Measurements from ENCODE around the gene MCL1.

The MCL1 gene

DNA sequence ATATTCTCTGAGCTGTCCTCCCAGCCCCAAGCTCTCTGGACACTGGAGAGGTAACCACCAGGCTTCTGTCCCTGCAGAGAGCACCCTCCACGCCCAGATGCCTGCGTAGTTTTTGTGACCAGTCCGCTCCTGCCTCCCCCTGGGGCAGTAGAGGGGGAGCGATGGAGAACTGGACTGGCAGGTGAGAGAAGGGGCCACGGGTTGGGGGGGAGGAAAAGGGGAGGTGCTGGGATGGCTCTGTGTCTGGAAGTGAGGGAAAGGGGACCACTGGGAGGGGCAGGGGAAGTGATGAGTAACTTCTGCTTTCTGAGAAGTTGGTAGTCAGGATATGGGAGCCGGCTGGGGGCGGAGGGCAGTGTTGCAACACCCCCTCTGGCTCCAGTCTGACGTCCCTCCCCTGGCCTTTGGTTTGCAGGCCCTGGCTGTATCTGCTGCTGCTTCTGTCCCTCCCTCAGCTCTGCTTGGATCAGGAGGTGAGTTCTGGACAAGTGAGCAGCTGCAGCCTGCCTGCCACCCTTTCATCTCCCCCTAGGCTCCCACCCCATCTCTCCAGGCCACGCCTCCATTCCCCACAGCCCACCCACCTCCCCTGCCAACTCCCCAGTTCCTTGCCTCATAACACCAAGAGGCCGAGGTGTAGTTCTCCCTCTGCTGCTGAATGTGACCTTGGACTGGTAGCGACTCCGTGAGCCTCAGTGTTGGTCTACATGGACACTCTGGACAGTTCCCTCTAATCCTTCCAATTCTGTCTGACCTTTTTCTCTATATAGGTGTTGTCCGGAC lies 27.1 kb downstream of the MCL1 start:
- H3K4me1 Mint-ChIP-seq = peaks cover 63% of the 10 kb centered on the region
- TF ChIP-seq, protein P1, sequence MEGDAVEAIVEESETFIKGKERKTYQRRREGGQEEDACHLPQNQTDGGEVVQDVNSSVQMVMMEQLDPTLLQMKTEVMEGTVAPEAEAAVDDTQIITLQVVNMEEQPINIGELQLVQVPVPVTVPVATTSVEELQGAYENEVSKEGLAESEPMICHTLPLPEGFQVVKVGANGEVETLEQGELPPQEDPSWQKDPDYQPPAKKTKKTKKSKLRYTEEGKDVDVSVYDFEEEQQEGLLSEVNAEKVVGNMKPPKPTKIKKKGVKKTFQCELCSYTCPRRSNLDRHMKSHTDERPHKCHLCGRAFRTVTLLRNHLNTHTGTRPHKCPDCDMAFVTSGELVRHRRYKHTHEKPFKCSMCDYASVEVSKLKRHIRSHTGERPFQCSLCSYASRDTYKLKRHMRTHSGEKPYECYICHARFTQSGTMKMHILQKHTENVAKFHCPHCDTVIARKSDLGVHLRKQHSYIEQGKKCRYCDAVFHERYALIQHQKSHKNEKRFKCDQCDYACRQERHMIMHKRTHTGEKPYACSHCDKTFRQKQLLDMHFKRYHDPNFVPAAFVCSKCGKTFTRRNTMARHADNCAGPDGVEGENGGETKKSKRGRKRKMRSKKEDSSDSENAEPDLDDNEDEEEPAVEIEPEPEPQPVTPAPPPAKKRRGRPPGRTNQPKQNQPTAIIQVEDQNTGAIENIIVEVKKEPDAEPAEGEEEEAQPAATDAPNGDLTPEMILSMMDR (IDR thresholded peaks at IDR 0.05) = no peak
- H3K27me3 Mint-ChIP-seq (ENCODE audit: low read depth, poor library complexity) = peaks cover 16% of the 10 kb centered on the region
- no peak for DNase-seq
- H3K36me3 Mint-ChIP-seq (ENCODE audit: low read depth) = no peaks in the 10 kb centered on the region
- no peaks in the 10 kb centered on the region for H3K9me3 Mint-ChIP-seq
- peak overlapping the region; percentile 51 for H3K27ac Mint-ChIP-seq
- no peak overlapping the region for H3K4me3 Mint-ChIP-seq

DNA sequence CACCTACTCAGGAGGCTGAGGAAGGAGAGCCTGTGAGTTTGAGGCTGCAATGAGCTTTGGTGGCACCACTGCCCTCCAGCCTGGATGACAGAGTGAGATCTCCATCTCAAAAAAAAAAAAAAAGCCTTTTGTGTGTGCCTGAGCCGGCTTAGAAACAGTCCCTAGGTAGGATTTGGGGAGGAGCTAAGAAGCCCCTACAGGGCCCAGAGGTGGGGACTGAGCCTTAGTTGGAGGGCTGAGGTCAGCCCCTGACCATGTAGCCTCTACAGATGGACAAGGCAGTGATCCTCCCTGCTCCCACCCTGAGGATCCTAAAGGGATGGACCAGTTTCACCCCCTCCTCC lies 27.7 kb downstream of the MCL1 start:
- H3K27ac Mint-ChIP-seq = no peak overlapping the region
- TF ChIP-seq, protein P1 (IDR thresholded peaks at IDR 0.05) = no peak
- peaks cover 20% of the 10 kb centered on the region for H3K27me3 Mint-ChIP-seq (ENCODE audit: low read depth, poor library complexity)
- H3K4me1 Mint-ChIP-seq = peaks cover 64% of the 10 kb centered on the region
- no peaks in the 10 kb centered on the region for H3K9me3 Mint-ChIP-seq
- DNase-seq = no peak
- H3K36me3 Mint-ChIP-seq (ENCODE audit: low read depth) = no peaks in the 10 kb centered on the region
- no peak overlapping the region for H3K4me3 Mint-ChIP-seq

DNA sequence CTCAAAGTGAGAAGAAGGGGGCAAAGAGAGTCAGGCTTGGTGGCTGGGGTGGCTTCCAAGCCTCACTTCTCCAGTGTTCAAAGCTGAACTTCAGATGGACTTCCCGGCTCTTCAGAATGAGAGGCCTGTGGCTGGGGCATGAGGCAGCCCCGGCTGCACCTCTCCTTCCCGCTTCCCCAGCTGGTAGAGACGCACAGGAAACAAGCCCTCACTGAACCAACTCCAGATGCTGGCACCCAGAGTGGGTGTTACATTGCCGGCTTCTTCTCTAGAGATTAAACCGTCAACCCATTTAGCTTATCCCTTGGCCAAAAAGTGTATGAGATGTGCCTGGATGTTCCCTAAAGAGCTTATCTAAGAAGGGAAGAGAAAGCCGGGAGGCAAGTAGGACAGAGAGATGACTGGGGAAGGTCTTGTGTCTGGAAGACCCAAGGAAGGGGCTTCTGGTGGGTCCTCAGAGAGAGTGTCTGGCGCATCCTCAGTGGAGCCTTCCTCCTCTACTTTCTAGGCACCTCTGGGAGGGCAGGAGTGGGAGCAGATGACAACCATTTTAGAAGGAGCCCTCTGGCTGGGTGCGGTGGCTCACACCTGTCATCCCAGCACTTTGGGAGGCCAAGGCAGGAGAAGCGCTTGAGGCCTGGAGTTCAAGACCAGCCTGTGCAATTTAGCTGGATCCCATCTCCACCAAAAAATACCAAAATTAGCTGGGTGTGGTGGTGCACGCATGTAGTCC lies 28.2 kb downstream of the MCL1 start:
- TF ChIP-seq, protein P1 (IDR thresholded peaks at IDR 0.05) = no peak
- peaks cover 64% of the 10 kb centered on the region for H3K4me1 Mint-ChIP-seq
- no peaks in the 10 kb centered on the region for H3K36me3 Mint-ChIP-seq (ENCODE audit: low read depth)
- H3K27ac Mint-ChIP-seq = peak overlapping the region; percentile 61
- H3K4me3 Mint-ChIP-seq = no peak overlapping the region
- H3K27me3 Mint-ChIP-seq (ENCODE audit: low read depth, poor library complexity) = peaks cover 20% of the 10 kb centered on the region
- no peak for DNase-seq
- no peaks in the 10 kb centered on the region for H3K9me3 Mint-ChIP-seq

DNA sequence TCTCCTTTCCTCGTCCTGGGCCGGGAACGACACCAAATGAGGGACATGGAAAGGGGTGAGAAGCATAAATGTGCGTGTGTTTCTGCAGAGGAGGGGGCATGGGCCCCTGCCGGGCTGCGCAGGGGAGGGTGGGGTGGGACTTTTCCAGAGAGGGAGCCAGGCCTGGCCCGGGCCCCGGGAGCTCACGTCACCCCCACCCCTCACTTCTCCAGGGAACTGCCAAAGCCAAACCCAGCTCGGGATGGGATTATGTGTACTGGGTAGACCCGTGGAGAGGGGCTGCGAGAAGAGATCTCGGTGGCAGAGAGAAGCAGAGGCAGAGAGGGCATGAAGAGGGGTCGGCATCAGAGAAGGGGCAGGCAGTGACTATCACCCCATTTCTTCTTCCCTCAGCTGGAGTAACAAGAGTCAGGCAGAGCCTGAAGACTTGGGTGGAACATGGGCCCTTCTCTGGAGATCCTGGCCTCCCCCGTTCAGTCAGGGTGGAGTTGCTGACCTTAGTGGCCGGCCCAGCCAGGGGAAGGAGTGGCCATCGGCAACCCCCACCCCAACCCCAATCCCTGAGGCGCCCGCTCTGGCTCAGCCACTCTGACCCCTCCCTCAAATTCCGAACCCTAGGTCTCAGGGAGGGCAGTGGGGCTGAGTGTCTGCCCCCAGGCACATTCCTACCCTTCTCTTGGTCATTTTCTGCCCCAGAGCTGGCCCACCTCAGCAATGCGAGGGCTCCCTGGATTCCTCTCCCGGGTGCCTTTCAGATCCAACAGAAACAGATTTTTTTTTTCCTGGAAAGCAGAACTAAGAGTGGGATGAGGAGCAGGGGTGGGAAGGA lies 29.0 kb downstream of the MCL1 start:
- Mint-ChIP-seq H3K4me3 (peak overlapping the region; percentile 78), H3K27ac (peak overlapping the region; percentile 61)
- no peak for DNase-seq

DNA sequence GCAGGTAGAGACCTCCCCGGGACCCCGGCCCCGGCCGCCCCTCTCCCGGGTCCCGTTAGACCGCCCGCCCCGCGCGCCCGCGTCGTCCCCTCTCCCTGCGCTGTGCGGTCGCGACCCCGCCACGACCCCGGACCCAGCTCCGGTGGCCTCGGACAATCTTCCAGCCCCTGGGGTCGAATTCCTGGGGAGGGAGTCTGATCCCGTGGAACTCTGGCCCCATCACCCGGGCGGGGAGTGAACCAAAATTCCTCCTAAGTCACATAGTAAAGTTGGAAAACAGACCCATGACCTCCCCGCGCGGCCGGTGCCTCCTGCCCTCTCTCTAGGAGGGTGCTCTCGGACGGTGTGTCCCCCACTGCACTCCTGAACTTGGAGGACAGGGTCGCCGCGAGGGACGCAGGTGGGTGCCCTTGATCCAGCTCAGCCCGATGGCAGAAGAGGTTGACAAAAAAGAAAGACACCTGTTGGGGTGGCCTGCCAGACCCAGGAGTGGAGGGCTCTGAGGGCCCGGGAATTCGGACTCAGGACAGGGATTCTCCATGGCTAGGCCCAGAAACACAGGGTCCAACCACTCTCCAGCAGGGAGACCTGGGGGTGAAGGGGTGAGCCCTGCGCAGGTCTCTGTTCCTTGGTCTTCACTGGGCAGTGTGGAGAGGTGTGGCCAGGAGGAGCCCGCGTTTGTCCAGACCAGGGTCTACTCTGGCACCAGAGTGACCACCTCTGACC lies 29.8 kb downstream of the MCL1 start:
- no peak overlapping the region for H3K27ac Mint-ChIP-seq
- no peaks in the 10 kb centered on the region for H3K9me3 Mint-ChIP-seq
- H3K4me1 Mint-ChIP-seq = peaks cover 56% of the 10 kb centered on the region
- peaks cover 22% of the 10 kb centered on the region for H3K27me3 Mint-ChIP-seq (ENCODE audit: low read depth, poor library complexity)
- DNase-seq = peak; percentile 73
- TF ChIP-seq, protein P1 (IDR thresholded peaks at IDR 0.05) = no peak
- peak overlapping the region; percentile 78 for H3K4me3 Mint-ChIP-seq
- no peaks in the 10 kb centered on the region for H3K36me3 Mint-ChIP-seq (ENCODE audit: low read depth)

More for the DNA sequence above, 29.0 kb downstream of the MCL1 start:
- TF ChIP-seq, protein P1 (IDR thresholded peaks at IDR 0.05) = no peak
- Mint-ChIP-seq H3K4me1 (peaks cover 61% of the 10 kb centered on the region), H3K36me3 (ENCODE audit: low read depth) (no peaks in the 10 kb centered on the region), H3K27me3 (ENCODE audit: low read depth, poor library complexity) (peaks cover 22% of the 10 kb centered on the region), H3K9me3 (no peaks in the 10 kb centered on the region)
